Neural cell (in vitro differentiated cells): ENCODE results near the gene MAML2. TPM values are rescaled to one million over a fixed set of nuclear protein-coding genes. Genes with fewer than 3 reads are reported as not detected.

Source experiments
- H2AFZ ChIP-seq: fragments of 200-600, 300-800 bp; sonication (generic), shearing (Covaris generic); 2 replicates; pipeline ENCODE4 v1.6.0; 2014; ENCODE audit warnings: low read depth, mild to moderate bottlenecking, antibody characterized with exemption, low read length, moderate library complexity
- H3F3A ChIP-seq: fragments of 200-600 bp; shearing (Covaris generic); 2 replicates; pipeline ENCODE4 v1.6.1; 2016; ENCODE audit warnings: mild to moderate bottlenecking, moderate library complexity, mixed read lengths, antibody characterized with exemption, low read length; ENCODE audit not compliant: insufficient read depth, poor library complexity, severe bottlenecking
- H3K27ac ChIP-seq: fragments of 200-600, 300-800 bp; sonication (generic), shearing (Covaris generic); 2 replicates; pipeline ENCODE4 v1.5.1; 2014; ENCODE audit warnings: mild to moderate bottlenecking, low read length, moderate library complexity
- H3K27me3 ChIP-seq: fragments of 300-800, 200-600 bp; sonication (generic), shearing (Covaris generic); 2 replicates; pipeline ENCODE4 v1.6.0; 2014; ENCODE audit warnings: mild to moderate bottlenecking, low read depth, low read length, moderate library complexity; ENCODE audit not compliant: insufficient read depth
- H3K36me3 ChIP-seq: fragments of 300-800, 200-600 bp; sonication (generic), shearing (Covaris generic); 2 replicates; pipeline ENCODE4 v1.5.1; 2014; ENCODE audit warnings: mild to moderate bottlenecking, antibody characterized with exemption, low read length, moderate library complexity; ENCODE audit not compliant: insufficient read depth
- H3K4me2 ChIP-seq: fragments of 300-800, 200-600 bp; sonication (generic), shearing (Covaris generic); 2 replicates; pipeline ENCODE4 v1.6.0; 2014; ENCODE audit warnings: mild to moderate bottlenecking, low read length
- H3K4me3 ChIP-seq: fragments of 300-800, 200-600 bp; sonication (generic), shearing (Covaris generic); 2 replicates; pipeline ENCODE4 v1.5.1; 2014; ENCODE audit warnings: mild to moderate bottlenecking, low read length, moderate library complexity
- H3K79me2 ChIP-seq: fragments of 200-600 bp; shearing (Covaris generic); replicated peaks from 2 replicates; pipeline ENCODE4 v1.6.0; 2014; ENCODE audit warnings: mild to moderate bottlenecking, low read length, moderate library complexity; ENCODE audit not compliant: insufficient read depth
- H3K9ac ChIP-seq: fragments of 300-800, 200-600 bp; sonication (generic), shearing (Covaris generic); 2 replicates; pipeline ENCODE4 v1.6.1; 2016; ENCODE audit warnings: mild to moderate bottlenecking, low read length, mixed read lengths
- H3K9me2 ChIP-seq: fragments of 200-600 bp; shearing (Covaris generic); 2 replicates; pipeline ENCODE4 v1.6.1; 2016; ENCODE audit warnings: mild to moderate bottlenecking, low read length, mixed read lengths; ENCODE audit not compliant: insufficient read depth
- H3K9me3 ChIP-seq: fragments of 200-600, 300-800 bp; sonication (generic), shearing (Covaris generic); 2 replicates; pipeline ENCODE4 v1.6.1; 2016; ENCODE audit warnings: mild to moderate bottlenecking, mixed run types, low read length, moderate library complexity, mixed read lengths
- H4K20me1 ChIP-seq: fragments of 200-600 bp; shearing (Covaris generic); 2 replicates; pipeline ENCODE4 v1.6.1; 2016; ENCODE audit warnings: mild to moderate bottlenecking, mixed run types; ENCODE audit not compliant: insufficient read depth
- EP300 ChIP-seq: fragments of 450-650 bp; conservative IDR thresholded peaks from 2 replicates; pipeline ENCODE4 v1.6.1; 2014; ENCODE audit warnings: antibody characterized with exemption, mild to moderate bottlenecking, moderate library complexity; ENCODE audit not compliant: poor library complexity, severe bottlenecking
- EZH2 ChIP-seq: fragments of 200-600, 300-800 bp; shearing (Covaris generic), sonication (generic); IDR thresholded peaks from 2 replicates; pipeline ENCODE4 v1.6.1; 2014; ENCODE audit warnings: antibody characterized with exemption, low read length, borderline replicate concordance, mild to moderate bottlenecking; ENCODE audit not compliant: insufficient read depth, poor library complexity, severe bottlenecking
- MXI1 ChIP-seq: fragments of 450-650 bp; conservative IDR thresholded peaks from 2 replicates; pipeline ENCODE4 v1.6.1; 2014; ENCODE audit warnings: antibody characterized with exemption, mild to moderate bottlenecking; ENCODE audit not compliant: poor library complexity, severe bottlenecking
- POLR2AphosphoS5 ChIP-seq: IDR thresholded peaks from 2 replicates; pipeline ENCODE4 v1.6.1; 2012
- RAD21 ChIP-seq: fragments of 450-650 bp; conservative IDR thresholded peaks from 2 replicates; pipeline ENCODE4 v1.6.1; 2014; ENCODE audit warnings: antibody characterized with exemption, mild to moderate bottlenecking, moderate library complexity
- SMC3 ChIP-seq: fragments of 450-650 bp; conservative IDR thresholded peaks from 2 replicates; pipeline ENCODE4 v1.6.1; 2014; ENCODE audit warnings: antibody characterized with exemption, mild to moderate bottlenecking, moderate library complexity; ENCODE audit not compliant: poor library complexity
- TAF1 ChIP-seq: IDR thresholded peaks from 2 replicates; pipeline ENCODE4 v1.6.1; 2012; ENCODE audit warnings: low read depth
- polyA plus RNA-seq: library from polyadenylated mRNA; depleted of rRNA; stranded (reverse); fragments of >200 nt; gene quantifications from 2 replicates; pipeline ENCODE4 v1.2.3, GENCODE V29; 2014
- TF ChIP-seq, protein P1 (sequence below): fragments of 450-650 bp; IDR thresholded peaks from 2 replicates; pipeline ENCODE4 v1.5.1; 2014; ENCODE audit warnings: antibody characterized with exemption, mild to moderate bottlenecking, moderate library complexity; ENCODE audit not compliant: poor library complexity, severe bottlenecking
- TF ChIP-seq, protein P2 (sequence below): IDR thresholded peaks from 2 replicates; pipeline ENCODE4 v1.6.1; 2012; ENCODE audit warnings: borderline replicate concordance

Gene MAML2
- polyA plus RNA-seq, 1 donor from 2014 or later: 3.6 TPM

DNA sequence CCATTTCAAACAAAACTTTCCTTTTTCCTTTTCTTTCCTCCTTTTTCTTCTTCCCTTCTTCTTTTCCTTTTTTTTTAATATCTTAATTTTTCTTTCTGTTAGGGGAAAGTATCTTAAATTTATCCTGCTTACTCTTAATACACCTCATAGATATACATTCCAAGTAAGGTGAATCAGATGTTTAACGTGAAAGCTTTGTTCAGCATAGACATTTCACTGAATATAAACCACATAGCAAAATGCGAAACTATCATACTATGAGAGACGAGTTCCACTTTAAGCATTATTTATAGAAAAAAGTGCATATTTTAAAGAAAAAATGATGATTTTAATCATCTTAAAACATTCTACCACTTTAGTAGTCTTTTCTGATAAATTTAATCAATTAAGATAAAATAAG is 281.3 kb downstream of the MAML2 start:
- Histone ChIP-seq H3K9ac (no peak overlapping the region), H3K9me3 (no peaks in the 10 kb centered on the region), H3K79me2 (no peaks in the 10 kb centered on the region), H3K27me3 (no peaks in the 10 kb centered on the region), H3K27ac (no peak overlapping the region), H3F3A (no peaks in the 10 kb centered on the region), H3K4me2 (no peak overlapping the region), H3K36me3 (no peaks in the 10 kb centered on the region), H3K4me3 (no peak overlapping the region), H4K20me1 (no peaks in the 10 kb centered on the region), H3K9me2 (no peaks in the 10 kb centered on the region), H2AFZ (no peak overlapping the region)
- TF ChIP-seq, protein P1, sequence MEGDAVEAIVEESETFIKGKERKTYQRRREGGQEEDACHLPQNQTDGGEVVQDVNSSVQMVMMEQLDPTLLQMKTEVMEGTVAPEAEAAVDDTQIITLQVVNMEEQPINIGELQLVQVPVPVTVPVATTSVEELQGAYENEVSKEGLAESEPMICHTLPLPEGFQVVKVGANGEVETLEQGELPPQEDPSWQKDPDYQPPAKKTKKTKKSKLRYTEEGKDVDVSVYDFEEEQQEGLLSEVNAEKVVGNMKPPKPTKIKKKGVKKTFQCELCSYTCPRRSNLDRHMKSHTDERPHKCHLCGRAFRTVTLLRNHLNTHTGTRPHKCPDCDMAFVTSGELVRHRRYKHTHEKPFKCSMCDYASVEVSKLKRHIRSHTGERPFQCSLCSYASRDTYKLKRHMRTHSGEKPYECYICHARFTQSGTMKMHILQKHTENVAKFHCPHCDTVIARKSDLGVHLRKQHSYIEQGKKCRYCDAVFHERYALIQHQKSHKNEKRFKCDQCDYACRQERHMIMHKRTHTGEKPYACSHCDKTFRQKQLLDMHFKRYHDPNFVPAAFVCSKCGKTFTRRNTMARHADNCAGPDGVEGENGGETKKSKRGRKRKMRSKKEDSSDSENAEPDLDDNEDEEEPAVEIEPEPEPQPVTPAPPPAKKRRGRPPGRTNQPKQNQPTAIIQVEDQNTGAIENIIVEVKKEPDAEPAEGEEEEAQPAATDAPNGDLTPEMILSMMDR: no peak
- TF ChIP-seq MXI1 (no peak), SMC3 (no peak)

DNA sequence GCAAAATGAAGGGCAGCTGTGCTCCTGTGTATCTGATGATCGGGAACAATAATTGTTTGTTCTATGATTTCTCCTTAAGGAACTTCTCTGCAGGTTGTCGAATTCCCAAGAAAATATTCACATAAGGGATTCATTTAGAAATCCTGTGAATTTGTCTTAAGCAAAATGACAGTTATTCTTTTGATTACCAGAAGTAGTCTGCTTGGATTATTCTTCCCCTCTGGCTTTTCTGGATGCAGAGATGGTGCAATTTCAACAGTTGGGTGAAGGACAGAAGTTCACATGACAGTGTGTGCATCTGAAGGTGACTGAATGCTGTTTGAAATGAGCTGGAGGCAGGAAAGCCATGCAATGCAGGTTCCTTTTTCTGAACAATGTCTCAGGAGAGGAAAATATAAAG is 281.9 kb downstream of the MAML2 start:
- Histone ChIP-seq H3K9me2 (no peaks in the 10 kb centered on the region), H3K4me3 (no peak overlapping the region), H4K20me1 (no peaks in the 10 kb centered on the region), H3K9me3 (no peaks in the 10 kb centered on the region), H3K36me3 (no peaks in the 10 kb centered on the region), H3K9ac (no peak overlapping the region), H2AFZ (no peak overlapping the region), H3K4me2 (no peak overlapping the region), H3F3A (no peaks in the 10 kb centered on the region), H3K79me2 (no peaks in the 10 kb centered on the region), H3K27ac (no peak overlapping the region), H3K27me3 (no peaks in the 10 kb centered on the region)
- no peak for TF ChIP-seq MXI1
- TF ChIP-seq POLR2AphosphoS5: no peak
- no peak for TF ChIP-seq EZH2
- no peak for TF ChIP-seq SMC3
- TF ChIP-seq RAD21: no peak
- no peak for TF ChIP-seq TAF1
- TF ChIP-seq EP300: no peak
- TF ChIP-seq, protein P1: no peak
- TF ChIP-seq, protein P2, sequence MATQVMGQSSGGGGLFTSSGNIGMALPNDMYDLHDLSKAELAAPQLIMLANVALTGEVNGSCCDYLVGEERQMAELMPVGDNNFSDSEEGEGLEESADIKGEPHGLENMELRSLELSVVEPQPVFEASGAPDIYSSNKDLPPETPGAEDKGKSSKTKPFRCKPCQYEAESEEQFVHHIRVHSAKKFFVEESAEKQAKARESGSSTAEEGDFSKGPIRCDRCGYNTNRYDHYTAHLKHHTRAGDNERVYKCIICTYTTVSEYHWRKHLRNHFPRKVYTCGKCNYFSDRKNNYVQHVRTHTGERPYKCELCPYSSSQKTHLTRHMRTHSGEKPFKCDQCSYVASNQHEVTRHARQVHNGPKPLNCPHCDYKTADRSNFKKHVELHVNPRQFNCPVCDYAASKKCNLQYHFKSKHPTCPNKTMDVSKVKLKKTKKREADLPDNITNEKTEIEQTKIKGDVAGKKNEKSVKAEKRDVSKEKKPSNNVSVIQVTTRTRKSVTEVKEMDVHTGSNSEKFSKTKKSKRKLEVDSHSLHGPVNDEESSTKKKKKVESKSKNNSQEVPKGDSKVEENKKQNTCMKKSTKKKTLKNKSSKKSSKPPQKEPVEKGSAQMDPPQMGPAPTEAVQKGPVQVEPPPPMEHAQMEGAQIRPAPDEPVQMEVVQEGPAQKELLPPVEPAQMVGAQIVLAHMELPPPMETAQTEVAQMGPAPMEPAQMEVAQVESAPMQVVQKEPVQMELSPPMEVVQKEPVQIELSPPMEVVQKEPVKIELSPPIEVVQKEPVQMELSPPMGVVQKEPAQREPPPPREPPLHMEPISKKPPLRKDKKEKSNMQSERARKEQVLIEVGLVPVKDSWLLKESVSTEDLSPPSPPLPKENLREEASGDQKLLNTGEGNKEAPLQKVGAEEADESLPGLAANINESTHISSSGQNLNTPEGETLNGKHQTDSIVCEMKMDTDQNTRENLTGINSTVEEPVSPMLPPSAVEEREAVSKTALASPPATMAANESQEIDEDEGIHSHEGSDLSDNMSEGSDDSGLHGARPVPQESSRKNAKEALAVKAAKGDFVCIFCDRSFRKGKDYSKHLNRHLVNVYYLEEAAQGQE: no peak
